ENCODE results near the gene SMIM28.

The SMIM28 gene

DNA sequence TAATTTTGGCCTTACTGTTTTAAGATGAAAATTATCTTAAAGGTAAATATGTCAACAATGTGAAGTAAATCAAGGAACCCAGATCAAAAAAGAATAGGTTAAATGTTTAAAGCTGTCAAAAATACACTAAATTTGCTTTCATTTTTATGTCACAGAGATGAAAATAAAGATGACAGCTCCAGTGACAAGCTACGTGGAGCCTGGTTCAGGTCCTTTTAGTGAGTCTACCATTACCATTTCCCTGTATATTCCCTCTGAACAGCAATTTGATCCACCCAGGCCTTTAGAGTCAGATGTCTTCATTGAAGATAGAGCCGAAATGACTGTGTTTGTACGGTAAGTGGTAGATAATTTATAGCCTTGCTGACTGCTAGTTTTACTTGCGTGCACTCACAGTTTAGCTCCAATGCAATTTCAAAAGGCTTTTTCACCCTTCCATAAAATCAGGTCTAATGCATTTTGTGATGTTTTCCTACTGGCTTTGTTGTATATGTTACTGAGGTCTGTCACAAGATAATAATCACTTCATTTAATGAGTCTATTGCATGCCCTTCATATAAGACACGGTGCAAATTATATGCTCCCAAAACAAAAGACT, 28.2 kb downstream of the SMIM28 start:
- Histone ChIP-seq H3K27me3 (ENCODE audit: insufficient read depth, low read length) (no peaks in the 10 kb centered on the region), H3K79me2 (ENCODE audit: control insufficient read depth, insufficient read depth, low read length, unreplicated experiment) (peaks cover 7% of the 10 kb centered on the region), H3K4me1 (ENCODE audit: control insufficient read depth, insufficient read depth, low read length, unreplicated experiment) (peaks cover 23% of the 10 kb centered on the region), H3K4me3 (ENCODE audit: low read depth, low read length) (no peak overlapping the region; the same call in 1 of the 2 replicates), H3K36me3 (ENCODE audit: insufficient read depth, low read length) (peaks cover 18% of the 10 kb centered on the region; the same call in 1 of the 2 replicates), H2AFZ (ENCODE audit: low read length, unreplicated experiment) (no peak overlapping the region), H3K27ac (ENCODE audit: low read depth, low read length) (no peak overlapping the region)

DNA sequence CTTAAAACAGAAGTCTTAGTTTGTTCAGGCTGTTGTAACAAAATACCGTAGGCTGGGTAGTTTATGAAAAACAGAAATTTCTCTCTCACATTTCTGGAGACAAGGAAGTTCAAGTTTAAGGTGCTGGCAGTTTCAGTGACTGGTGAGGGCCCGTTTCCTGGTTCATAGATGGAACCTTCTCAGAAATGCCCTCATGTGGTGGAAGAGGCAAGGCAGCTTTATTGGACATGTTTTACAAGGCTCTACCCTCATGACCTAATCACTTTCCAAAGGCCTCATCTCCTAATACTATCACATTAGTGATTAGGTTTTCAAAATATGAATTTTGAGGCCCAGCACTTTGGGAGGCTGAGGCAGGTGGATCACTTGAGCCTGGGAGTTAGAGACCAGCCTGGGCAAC, 28.7 kb downstream of the SMIM28 start:
- Histone ChIP-seq H3K4me3 (ENCODE audit: low read depth, low read length) (no peak overlapping the region), H2AFZ (ENCODE audit: low read length, unreplicated experiment) (no peak overlapping the region), H3K79me2 (ENCODE audit: control insufficient read depth, insufficient read depth, low read length, unreplicated experiment) (peaks cover 7% of the 10 kb centered on the region), H3K27me3 (ENCODE audit: insufficient read depth, low read length) (no peaks in the 10 kb centered on the region), H3K27ac (ENCODE audit: low read depth, low read length) (no peak overlapping the region), H3K36me3 (ENCODE audit: insufficient read depth, low read length) (peaks cover 19% of the 10 kb centered on the region; the same call in 1 of the 2 replicates), H3K4me1 (ENCODE audit: control insufficient read depth, insufficient read depth, low read length, unreplicated experiment) (peaks cover 28% of the 10 kb centered on the region)

DNA sequence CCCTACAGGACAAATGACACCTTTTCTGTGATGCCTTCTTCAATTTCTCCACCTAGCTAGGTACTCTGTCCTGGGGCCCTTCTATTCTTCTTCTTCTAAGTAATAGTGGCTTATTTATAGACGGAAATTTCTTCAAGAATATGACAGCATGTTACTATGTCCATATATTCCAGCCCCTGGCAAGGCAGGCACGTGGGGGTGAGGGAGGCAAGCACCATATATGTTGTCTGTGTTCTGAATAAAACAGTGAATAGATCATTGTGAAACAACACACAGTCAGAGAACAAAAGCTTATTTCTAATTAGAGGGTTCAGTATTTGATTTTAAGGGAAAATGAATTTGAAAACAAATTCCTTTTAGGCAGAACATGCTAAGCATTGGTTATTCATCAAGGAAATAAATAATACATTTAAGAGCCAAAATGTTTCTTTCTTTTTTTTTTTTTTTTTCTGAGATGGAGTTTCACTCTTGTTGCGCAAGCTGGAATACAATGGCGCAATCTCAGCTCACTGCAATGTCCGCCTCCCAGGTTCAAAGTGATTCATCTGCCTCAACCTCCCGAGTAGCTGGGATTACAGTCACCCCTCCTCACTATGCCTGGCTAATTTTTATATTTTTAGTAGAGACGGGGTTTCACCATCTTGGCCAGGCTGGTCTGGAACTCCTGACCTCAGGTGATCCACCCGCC, 32.5 kb downstream of the SMIM28 start:
- Histone ChIP-seq H3K4me3 (ENCODE audit: low read depth, low read length) (peak overlapping the region; percentile 47; the same call in 1 of the 2 replicates), H3K27ac (ENCODE audit: low read depth, low read length) (peak overlapping the region; percentile 85), H3K4me1 (ENCODE audit: control insufficient read depth, insufficient read depth, low read length, unreplicated experiment) (peaks cover 35% of the 10 kb centered on the region), H2AFZ (ENCODE audit: low read length, unreplicated experiment) (no peak overlapping the region), H3K27me3 (ENCODE audit: insufficient read depth, low read length) (no peaks in the 10 kb centered on the region), H3K79me2 (ENCODE audit: control insufficient read depth, insufficient read depth, low read length, unreplicated experiment) (no peaks in the 10 kb centered on the region), H3K36me3 (ENCODE audit: insufficient read depth, low read length) (peaks cover 36% of the 10 kb centered on the region)

DNA sequence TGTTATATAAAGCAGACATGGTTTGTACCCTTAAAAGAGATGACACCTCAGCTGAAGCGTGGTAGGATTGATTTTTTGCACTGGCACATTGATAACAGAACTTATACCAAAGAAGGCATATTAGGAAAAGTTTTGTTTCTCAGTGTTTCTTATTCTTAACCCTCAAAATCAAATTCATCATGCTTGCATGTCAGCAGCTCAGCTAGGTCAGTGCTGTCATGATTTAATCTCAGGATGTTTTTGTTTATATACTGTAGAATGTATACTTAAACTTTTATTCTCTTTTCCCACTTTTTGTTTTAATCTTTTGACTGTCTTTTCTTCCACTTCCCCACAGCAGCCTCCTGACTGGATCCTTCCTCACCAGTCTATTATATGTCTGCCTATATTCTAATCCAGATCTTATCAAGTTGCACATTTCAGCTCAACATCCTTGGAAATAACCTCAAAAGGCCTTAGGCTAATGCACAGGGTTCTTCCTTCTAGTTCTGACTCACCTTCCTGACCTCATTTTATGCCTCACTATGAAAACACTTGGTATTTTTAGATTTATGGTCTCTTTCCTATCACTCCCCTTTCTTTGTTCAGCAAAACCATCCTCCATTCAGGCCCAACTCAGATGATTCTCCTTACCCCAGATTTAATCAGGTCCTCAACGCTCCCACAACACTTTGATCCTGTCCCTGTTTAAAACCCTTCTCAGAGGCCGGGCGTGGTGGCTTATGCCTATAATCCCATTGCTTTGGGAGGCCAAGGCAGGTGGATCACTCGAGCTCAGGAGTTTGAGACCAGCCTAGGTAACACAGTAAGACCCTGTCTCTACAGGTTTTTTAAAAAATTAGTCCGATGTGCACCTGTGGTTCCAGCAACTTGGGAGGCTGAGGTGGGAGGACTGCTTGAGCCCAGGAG, 33.5 kb downstream of the SMIM28 start:
- Histone ChIP-seq H2AFZ (ENCODE audit: low read length, unreplicated experiment) (no peak overlapping the region), H3K79me2 (ENCODE audit: control insufficient read depth, insufficient read depth, low read length, unreplicated experiment) (no peaks in the 10 kb centered on the region), H3K27me3 (ENCODE audit: insufficient read depth, low read length) (no peaks in the 10 kb centered on the region), H3K4me1 (ENCODE audit: control insufficient read depth, insufficient read depth, low read length, unreplicated experiment) (peaks cover 27% of the 10 kb centered on the region), H3K27ac (ENCODE audit: low read depth, low read length) (peak overlapping the region; percentile 85), H3K4me3 (ENCODE audit: low read depth, low read length) (peak overlapping the region; percentile 47; the same call in 1 of the 2 replicates), H3K36me3 (ENCODE audit: insufficient read depth, low read length) (peaks cover 30% of the 10 kb centered on the region)

DNA sequence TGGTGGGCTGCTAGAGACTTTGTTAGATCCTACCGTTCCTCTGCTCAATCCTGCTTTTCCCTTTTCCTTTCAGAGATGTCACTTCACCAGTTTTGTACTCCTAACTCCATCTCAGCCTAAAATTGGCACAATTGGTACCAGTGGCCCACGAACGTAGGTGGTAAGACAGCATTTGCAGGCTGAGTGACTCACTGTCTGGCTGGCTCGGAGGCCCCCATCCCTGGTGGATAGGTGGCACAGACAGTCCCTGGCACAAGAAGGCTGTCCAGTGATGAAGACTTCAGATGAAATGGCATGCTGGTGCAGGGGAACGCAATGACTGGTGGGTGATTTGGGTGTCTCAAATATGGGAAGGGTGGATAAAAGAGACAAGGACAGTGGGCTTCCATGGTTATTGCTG, 37.4 kb downstream of the SMIM28 start:
- Histone ChIP-seq H3K36me3 (ENCODE audit: insufficient read depth, low read length) (peaks cover 23% of the 10 kb centered on the region), H2AFZ (ENCODE audit: low read length, unreplicated experiment) (no peak overlapping the region), H3K4me3 (ENCODE audit: low read depth, low read length) (no peak overlapping the region), H3K79me2 (ENCODE audit: control insufficient read depth, insufficient read depth, low read length, unreplicated experiment) (no peaks in the 10 kb centered on the region), H3K27ac (ENCODE audit: low read depth, low read length) (no peak overlapping the region), H3K27me3 (ENCODE audit: insufficient read depth, low read length) (no peaks in the 10 kb centered on the region), H3K4me1 (ENCODE audit: control insufficient read depth, insufficient read depth, low read length, unreplicated experiment) (peaks cover 19% of the 10 kb centered on the region)

DNA sequence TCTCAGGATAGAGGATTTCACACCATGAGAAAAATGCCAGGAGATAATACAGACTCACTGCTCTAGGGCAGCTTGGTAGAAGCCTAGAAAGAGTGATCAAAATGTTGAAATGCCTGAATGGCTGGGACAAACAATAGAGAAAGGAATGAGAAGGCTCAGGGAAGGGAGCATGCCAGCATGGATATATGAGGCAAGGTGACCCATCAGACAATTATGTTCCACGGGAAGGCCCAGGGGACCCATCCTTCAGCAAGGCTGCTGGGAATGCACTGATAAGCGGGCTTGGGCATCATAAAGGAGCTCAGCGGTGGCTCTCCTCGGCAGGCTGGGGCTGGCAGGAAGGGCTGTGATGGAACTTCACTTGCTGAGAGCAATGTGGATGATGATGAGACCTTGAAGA, 38.5 kb downstream of the SMIM28 start:
- H2AFZ ChIP-seq (ENCODE audit: low read length, unreplicated experiment), result no peak overlapping the region
- no peaks in the 10 kb centered on the region for H3K79me2 ChIP-seq (ENCODE audit: control insufficient read depth, insufficient read depth, low read length, unreplicated experiment)
- no peaks in the 10 kb centered on the region for H3K27me3 ChIP-seq (ENCODE audit: insufficient read depth, low read length)
- H3K36me3 ChIP-seq (ENCODE audit: insufficient read depth, low read length), result peaks cover 23% of the 10 kb centered on the region
- no peak overlapping the region for H3K27ac ChIP-seq (ENCODE audit: low read depth, low read length)
- H3K4me3 ChIP-seq (ENCODE audit: low read depth, low read length), result no peak overlapping the region
- H3K4me1 ChIP-seq (ENCODE audit: control insufficient read depth, insufficient read depth, low read length, unreplicated experiment), result peaks cover 9% of the 10 kb centered on the region

DNA sequence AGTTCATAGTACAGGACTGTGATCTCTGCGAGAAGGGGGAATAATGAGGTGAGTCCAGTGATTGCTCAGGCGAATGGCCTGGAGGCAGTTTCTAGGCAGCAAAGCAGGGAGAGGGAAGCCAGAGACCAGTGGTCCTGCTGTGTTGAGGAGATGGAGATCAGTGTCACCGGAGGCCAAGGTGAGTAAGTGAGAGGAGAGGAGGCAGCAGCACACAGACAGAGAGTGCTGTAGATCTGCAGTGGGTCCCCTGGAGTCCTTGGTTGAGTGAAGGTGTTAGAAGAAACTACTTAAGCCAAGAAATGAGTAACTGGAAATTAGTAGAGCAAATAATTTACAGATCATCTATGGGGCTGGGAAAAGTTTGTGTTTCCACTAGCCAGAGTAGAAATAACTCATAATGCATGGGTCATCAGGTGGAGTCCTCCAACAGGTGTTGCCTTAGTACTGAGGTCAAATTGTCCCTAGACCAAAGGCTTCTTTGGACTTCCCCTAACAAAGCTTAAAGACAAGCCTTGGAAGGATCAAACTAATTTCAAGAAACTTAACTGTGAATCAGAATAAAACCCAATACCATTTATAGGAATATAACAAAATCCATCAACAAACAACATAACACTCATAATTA, 39.9 kb downstream of the SMIM28 start:
- no peaks in the 10 kb centered on the region for H3K4me1 ChIP-seq (ENCODE audit: control insufficient read depth, insufficient read depth, low read length, unreplicated experiment)
- H3K36me3 ChIP-seq (ENCODE audit: insufficient read depth, low read length), result peaks cover 17% of the 10 kb centered on the region
- H3K27me3 ChIP-seq (ENCODE audit: insufficient read depth, low read length), result no peaks in the 10 kb centered on the region
- no peak overlapping the region for H2AFZ ChIP-seq (ENCODE audit: low read length, unreplicated experiment)
- no peak overlapping the region for H3K27ac ChIP-seq (ENCODE audit: low read depth, low read length)
- no peak overlapping the region for H3K4me3 ChIP-seq (ENCODE audit: low read depth, low read length)
- H3K79me2 ChIP-seq (ENCODE audit: control insufficient read depth, insufficient read depth, low read length, unreplicated experiment), result no peaks in the 10 kb centered on the region

DNA sequence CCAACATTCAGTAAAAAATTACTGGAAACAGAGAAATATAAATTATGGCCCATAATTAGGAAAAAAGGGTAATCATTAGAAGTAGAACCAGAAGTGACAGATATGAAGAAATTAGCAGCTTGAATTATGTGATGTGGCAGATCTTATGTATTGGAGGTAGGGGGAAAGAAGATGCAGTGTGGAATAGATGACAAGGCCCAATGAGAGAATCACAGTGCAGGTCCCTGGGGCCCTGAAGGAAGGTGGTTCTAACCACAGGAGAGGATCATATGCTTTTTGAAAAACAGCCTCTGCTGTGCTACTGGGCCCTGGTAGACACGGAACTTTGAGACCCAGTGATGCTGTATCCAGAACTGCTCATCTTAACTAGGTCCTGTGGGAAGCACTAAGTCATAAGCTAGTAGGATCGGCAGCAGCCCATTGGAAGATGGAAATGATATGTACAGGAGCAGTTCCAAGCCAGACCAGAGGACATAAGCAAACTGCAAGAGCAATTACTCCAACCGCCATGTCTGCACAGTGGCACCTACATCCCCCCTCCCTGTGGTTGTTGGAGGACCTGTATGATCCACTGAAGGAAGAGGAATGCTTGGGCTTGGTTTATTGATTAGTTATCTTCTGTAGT, 40.5 kb downstream of the SMIM28 start:
- no peak overlapping the region for H3K27ac ChIP-seq (ENCODE audit: low read depth, low read length)
- H3K79me2 ChIP-seq (ENCODE audit: control insufficient read depth, insufficient read depth, low read length, unreplicated experiment), result no peaks in the 10 kb centered on the region
- H3K27me3 ChIP-seq (ENCODE audit: insufficient read depth, low read length), result no peaks in the 10 kb centered on the region
- H3K4me1 ChIP-seq (ENCODE audit: control insufficient read depth, insufficient read depth, low read length, unreplicated experiment), result peaks cover 4% of the 10 kb centered on the region
- no peak overlapping the region for H2AFZ ChIP-seq (ENCODE audit: low read length, unreplicated experiment)
- no peak overlapping the region for H3K4me3 ChIP-seq (ENCODE audit: low read depth, low read length)
- peaks cover 12% of the 10 kb centered on the region for H3K36me3 ChIP-seq (ENCODE audit: insufficient read depth, low read length)

DNA sequence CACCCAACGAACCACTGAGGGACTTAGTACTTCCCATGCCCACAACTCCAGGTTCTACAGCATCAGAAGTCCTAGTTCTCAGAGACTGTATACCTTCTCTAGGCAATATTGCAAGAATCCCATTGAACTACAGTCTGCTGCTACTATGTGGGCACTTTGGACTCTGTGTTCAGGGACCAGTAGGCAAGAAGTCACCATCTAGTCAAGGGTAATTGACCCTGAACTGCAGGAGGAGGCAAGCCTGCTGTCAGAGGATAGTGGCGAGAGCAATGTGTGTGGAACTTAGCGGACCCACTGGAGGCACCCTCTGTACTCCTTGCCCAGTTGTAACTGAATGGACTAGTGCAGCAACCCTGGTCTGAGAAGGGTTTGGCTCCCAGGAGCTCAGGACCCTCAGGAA, 42.1 kb downstream of the SMIM28 start:
- Histone ChIP-seq H3K4me1 (ENCODE audit: control insufficient read depth, insufficient read depth, low read length, unreplicated experiment) (peaks cover 6% of the 10 kb centered on the region), H3K79me2 (ENCODE audit: control insufficient read depth, insufficient read depth, low read length, unreplicated experiment) (no peaks in the 10 kb centered on the region), H3K4me3 (ENCODE audit: low read depth, low read length) (no peak overlapping the region), H3K27ac (ENCODE audit: low read depth, low read length) (no peak overlapping the region), H3K36me3 (ENCODE audit: insufficient read depth, low read length) (peaks cover 5% of the 10 kb centered on the region; the same call in 1 of the 2 replicates), H3K27me3 (ENCODE audit: insufficient read depth, low read length) (no peaks in the 10 kb centered on the region), H2AFZ (ENCODE audit: low read length, unreplicated experiment) (no peak overlapping the region)

DNA sequence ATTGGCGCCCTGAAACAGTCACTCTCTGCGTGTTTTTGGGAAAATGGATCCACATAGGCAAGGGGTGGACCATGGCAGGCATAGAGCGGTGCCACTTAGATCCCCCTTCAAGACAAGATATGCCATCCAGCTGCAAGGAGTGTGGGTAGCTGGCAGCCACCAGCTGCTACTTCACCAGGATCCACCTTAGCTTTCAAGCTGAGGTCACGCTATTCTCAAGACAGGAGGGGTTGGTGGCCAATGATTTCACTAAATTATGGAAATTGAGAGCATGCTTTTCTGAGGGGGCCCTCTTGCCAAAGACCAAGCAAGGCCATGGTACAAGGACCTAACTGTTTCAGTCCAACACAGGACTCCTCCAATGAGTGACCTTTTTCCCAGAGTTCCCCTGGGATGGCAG, 42.7 kb downstream of the SMIM28 start:
- Histone ChIP-seq H3K27me3 (ENCODE audit: insufficient read depth, low read length) (no peaks in the 10 kb centered on the region), H3K27ac (ENCODE audit: low read depth, low read length) (no peak overlapping the region), H3K4me3 (ENCODE audit: low read depth, low read length) (no peak overlapping the region), H2AFZ (ENCODE audit: low read length, unreplicated experiment) (no peak overlapping the region), H3K36me3 (ENCODE audit: insufficient read depth, low read length) (peaks cover 5% of the 10 kb centered on the region; the same call in 1 of the 2 replicates), H3K4me1 (ENCODE audit: control insufficient read depth, insufficient read depth, low read length, unreplicated experiment) (peaks cover 6% of the 10 kb centered on the region), H3K79me2 (ENCODE audit: control insufficient read depth, insufficient read depth, low read length, unreplicated experiment) (no peaks in the 10 kb centered on the region)
